Measurements from ENCODE around the gene PREB. TPM values are rescaled to one million over a fixed set of nuclear protein-coding genes. Genes with fewer than 3 reads are reported as not detected.

Gene PREB
- 57.3 and 57.7 TPM in 2 replicates for total RNA-seq

GRCh38 chr2:27133905-27134780 lies at the start of gene PREB:
Gene PREB, minus strand, starts transcription at chr2:27134636. Its CDS starts 215 bp downstream, at chr2:27134421.

GRCh38 chr2:27148801-27149439 lies 14.5 kb upstream of the PREB start, which contains the start of gene TCF23:
Gene TCF23, plus strand, starts transcription at chr2:27149004. Its CDS starts 130 bp downstream, at chr2:27149134.

DNA sequence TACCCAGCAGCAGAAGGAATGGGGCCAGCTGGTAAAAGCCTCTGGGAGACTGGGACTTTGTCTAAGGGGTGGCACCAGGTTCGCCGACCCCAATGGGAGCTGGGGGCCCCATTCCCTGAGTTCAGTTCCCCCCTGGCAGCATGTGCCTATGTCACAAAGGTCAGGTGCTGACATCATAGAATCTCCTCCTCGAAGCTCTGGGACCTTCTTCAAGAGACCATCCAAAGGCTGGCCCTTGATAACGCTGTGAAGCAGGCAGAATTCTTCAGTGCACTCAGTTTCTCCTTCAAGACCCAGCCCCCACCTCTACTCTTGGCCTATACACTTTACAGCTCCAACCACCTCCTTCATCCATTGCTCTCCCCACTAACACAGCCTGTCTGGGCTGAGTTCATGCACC lies 4.9 kb upstream of the PREB start, which contains the start of gene PRR30:
TSS of gene PRR30 (minus strand) at position 101 of the 400 bp plus-strand sequence. CDS start 1,081 bp downstream, outside the sequence.

DNA sequence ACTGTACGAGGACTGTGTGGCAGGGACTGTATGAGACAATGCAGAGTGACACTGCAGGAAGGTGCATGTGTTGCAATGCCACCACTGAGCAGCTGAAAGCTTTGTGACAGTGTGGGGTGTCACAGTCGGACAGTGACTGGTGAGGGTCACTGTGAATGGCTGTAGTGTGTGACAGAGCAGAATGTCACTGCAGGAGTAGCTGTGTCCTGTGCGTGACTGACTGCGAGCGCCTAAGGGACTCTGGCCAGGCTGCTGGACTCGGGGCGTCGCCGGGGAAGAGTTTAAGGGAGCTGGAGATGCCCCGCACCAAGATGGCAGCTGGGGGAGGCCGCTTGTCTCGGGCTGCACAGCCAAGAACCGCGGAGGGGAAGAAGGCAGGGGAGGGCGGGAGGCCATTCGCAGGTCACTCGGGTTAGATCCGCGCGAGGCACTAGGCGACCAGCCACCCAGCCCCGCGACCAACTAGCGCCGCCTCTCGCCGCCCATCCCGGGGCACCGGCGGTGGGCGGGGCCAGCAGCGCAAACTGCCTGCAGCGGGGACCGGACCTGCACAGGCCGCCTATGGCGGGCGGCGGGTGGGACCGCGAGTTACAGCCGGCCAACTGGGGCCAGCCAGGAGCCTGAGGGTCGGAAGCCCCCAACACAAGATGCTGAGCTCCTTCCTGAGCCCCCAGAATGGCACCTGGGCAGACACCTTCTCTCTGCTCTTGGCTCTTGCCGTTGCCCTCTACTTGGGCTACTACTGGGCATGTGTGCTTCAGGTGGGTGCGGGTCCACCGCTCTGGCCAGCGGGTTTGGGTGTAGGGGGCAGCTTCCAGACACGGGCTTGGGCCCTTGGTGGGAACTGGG lies 10.9 kb downstream of the PREB start, which contains the start of gene ABHD1:
TSS of gene ABHD1 (plus strand) at position 514 of the 849 bp plus-strand sequence. CDS start at position 648, 134 bp downstream.

GRCh38 chr2:27118525-27119329 lies 15.7 kb downstream of the PREB start, which contains the start of gene CGREF1:
Gene CGREF1, minus strand, starts transcription at chr2:27119128. Its CDS starts 14,762 bp downstream, at chr2:27104366.

DNA sequence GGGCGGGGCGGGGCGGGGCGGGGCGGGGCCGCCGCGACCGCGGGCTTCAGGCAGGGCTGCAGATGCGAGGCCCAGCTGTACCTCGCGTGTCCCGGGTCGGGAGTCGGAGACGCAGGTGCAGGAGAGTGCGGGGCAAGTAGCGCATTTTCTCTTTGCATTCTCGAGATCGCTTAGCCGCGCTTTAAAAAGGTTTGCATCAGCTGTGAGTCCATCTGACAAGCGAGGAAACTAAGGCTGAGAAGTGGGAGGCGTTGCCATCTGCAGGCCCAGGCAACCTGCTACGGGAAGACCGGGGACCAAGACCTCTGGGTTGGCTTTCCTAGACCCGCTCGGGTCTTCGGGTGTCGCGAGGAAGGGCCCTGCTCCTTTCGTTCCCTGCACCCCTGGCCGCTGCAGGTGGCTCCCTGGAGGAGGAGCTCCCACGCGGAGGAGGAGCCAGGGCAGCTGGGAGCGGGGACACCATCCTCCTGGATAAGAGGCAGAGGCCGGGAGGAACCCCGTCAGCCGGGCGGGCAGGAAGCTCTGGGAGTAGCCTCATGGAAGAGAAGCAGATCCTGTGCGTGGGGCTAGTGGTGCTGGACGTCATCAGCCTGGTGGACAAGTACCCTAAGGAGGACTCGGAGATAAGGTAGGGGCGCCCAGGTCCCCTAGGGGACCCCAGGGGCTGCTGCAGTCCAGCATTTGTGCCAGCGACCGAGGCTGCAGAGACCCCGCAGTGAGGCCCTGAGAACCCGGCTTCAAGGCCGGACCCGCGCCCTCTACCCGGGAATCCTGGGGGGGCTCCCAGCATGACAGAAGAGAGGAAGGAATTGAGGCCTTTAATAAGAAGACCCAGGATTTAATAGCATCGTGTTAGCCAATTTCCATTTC lies 47.5 kb downstream of the PREB start, which contains the start of gene KHK:
TSS of gene KHK (plus strand) at position 49 of the 870 bp plus-strand sequence. CDS start at position 537, 488 bp downstream.

Other genes starting within 250 kb of the PREB start
- 1.3 and 1.8 TPM in 2 replicates for gene MAPRE3, start 164.0 kb downstream of the PREB start, total RNA-seq
- gene TMEM214, start 101.7 kb downstream of the PREB start, total RNA-seq, result 39.8 and 43.1 TPM in 2 replicates
- gene AGBL5, start 83.0 kb downstream of the PREB start, total RNA-seq, result 22.6 and 24.2 TPM in 2 replicates
- gene OST4, start 63.0 kb downstream of the PREB start, total RNA-seq, result 475 and 505 TPM in 2 replicates
- 188 and 191 TPM in 2 replicates for gene EMILIN1, start 56.0 kb downstream of the PREB start, total RNA-seq
- gene KHK, start 47.9 kb downstream of the PREB start, total RNA-seq, result 3.2 and 3.6 TPM in 2 replicates
- gene CGREF1, start 15.5 kb downstream of the PREB start, total RNA-seq, result 1.5 and 2.2 TPM in 2 replicates
- not detected in 2 replicates for gene ABHD1, start 10.8 kb downstream of the PREB start, total RNA-seq
- gene PRR30, start 4.8 kb upstream of the PREB start, total RNA-seq, result not detected in 2 replicates
- not detected in 2 replicates for gene TCF23, start 14.4 kb upstream of the PREB start, total RNA-seq
- gene ATRAID, start 77.4 kb upstream of the PREB start, total RNA-seq, result 224 and 227 TPM in 2 replicates
- gene SLC5A6, start 77.6 kb upstream of the PREB start, total RNA-seq, result 27.1 and 28.2 TPM in 2 replicates
- gene CAD, start 82.7 kb upstream of the PREB start, total RNA-seq, result 58.7 and 59.6 TPM in 2 replicates
- gene SLC30A3, start 128.4 kb upstream of the PREB start, total RNA-seq, result 0.15 and 0.34 TPM in 2 replicates
- gene DNAJC5G, start 140.8 kb upstream of the PREB start, total RNA-seq, result not detected in 2 replicates
- 0.17 TPM in 1 of 2 replicates, not detected in the other for gene TRIM54, start 147.8 kb upstream of the PREB start, total RNA-seq
- gene UCN, start 173.8 kb upstream of the PREB start, total RNA-seq, result 0.15 and 0.84 TPM in 2 replicates
- gene MPV17, start 188.5 kb upstream of the PREB start, total RNA-seq, result 115 and 122 TPM in 2 replicates
- 36.0 and 37.2 TPM in 2 replicates for gene GTF3C2, start 222.1 kb upstream of the PREB start, total RNA-seq
- 37.5 and 39.2 TPM in 2 replicates for gene EIF2B4, start 235.7 kb upstream of the PREB start, total RNA-seq
- 148 and 149 TPM in 2 replicates for gene SNX17, start 236.0 kb upstream of the PREB start, total RNA-seq
- gene ZNF513, start 246.1 kb upstream of the PREB start, total RNA-seq, result 5.8 and 9.1 TPM in 2 replicates

Measured in bronchus fibroblast of lung (primary cell).